ENCODE data around the gene SPATA2L. TPM values are rescaled to one million over a fixed set of nuclear protein-coding genes. Genes with fewer than 3 reads are reported as not detected.
"Not testable (repeated sequence)": the region's sequence is repeated elsewhere in the genome, so short reads cannot be mapped to it uniquely, and the experiment has no call there.

SPATA2L gene
- polyA plus RNA-seq, 4 donors, result 9.2 to 42.7 (median 24.9) TPM

GRCh38 chr16:89693289-89693731 is 8.2 kb downstream of the SPATA2L start:
- FAIRE-seq (no peak), DNase-seq (no peak)
- 87 to 93% (median 89%) methylated on average over 11 of the region's 11 CpGs for WGBS, 3 donors
- H3K4me3 ChIP-seq (ENCODE audit: low read depth in 1 of 3, low read length in 3 of 3), result no peak overlapping the region
- H3K27me3 ChIP-seq (ENCODE audit: control insufficient read depth in 3 of 3, insufficient read depth in 3 of 3, low read length in 3 of 3), result no peaks in the 10 kb centered on the region
- H3K9me3 ChIP-seq (ENCODE audit: control insufficient read depth in 2 of 2, insufficient read depth in 1 of 2, low read depth in 1 of 2, low read length in 1 of 2), result no peaks in the 10 kb centered on the region
- peaks cover 9 to 98% (median 14%) of the 10 kb centered on the region in 3 donors for H3K36me3 ChIP-seq (ENCODE audit: control insufficient read depth in 3 of 3, insufficient read depth in 2 of 3, low read depth in 1 of 3, low read length in 3 of 3)
- H3K4me1 ChIP-seq (ENCODE audit: control insufficient read depth in 3 of 3, insufficient read depth in 2 of 3, low read depth in 1 of 3, low read length in 2 of 3), result peaks cover 0 to 38% (median 2%) of the 10 kb centered on the region in 3 donors
- no peak overlapping the region for H3K27ac ChIP-seq (ENCODE audit: low read depth in 1 of 3, low read length in 2 of 3)

- H3K36me3 ChIP-seq (ENCODE audit: control insufficient read depth in 3 of 3, insufficient read depth in 2 of 3, low read depth in 1 of 3, low read length in 3 of 3), result peaks cover 4 to 87% (median 14%) of the 10 kb centered on the region in 3 donors
- FAIRE-seq, result no peak
- H3K9me3 ChIP-seq (ENCODE audit: control insufficient read depth in 2 of 2, insufficient read depth in 1 of 2, low read depth in 1 of 2, low read length in 1 of 2), result no peaks in the 10 kb centered on the region
Observed at GRCh38 chr16:89691986-89692569, 9.4 kb downstream of the SPATA2L start.

GRCh38 chr16:89691231-89691985 is 10.1 kb downstream of the SPATA2L start:
- peaks cover 4 to 81% (median 14%) of the 10 kb centered on the region in 3 donors for H3K36me3 ChIP-seq (ENCODE audit: control insufficient read depth in 3 of 3, insufficient read depth in 2 of 3, low read depth in 1 of 3, low read length in 3 of 3)
- peaks cover 5 to 46% (median 5%) of the 10 kb centered on the region in 3 donors for H3K4me1 ChIP-seq (ENCODE audit: control insufficient read depth in 3 of 3, insufficient read depth in 2 of 3, low read depth in 1 of 3, low read length in 2 of 3)
- H3K27ac ChIP-seq (ENCODE audit: low read depth in 1 of 3, low read length in 2 of 3), result no peak overlapping the region
- FAIRE-seq (no peak), DNase-seq (no peak)
- 93 to 96% (median 94%) methylated on average over 21 of the region's 21 CpGs for WGBS, 3 donors
- no peaks in the 10 kb centered on the region for H3K27me3 ChIP-seq (ENCODE audit: control insufficient read depth in 3 of 3, insufficient read depth in 3 of 3, low read length in 3 of 3)
- H3K9me3 ChIP-seq (ENCODE audit: control insufficient read depth in 2 of 2, insufficient read depth in 1 of 2, low read depth in 1 of 2, low read length in 1 of 2), result no peaks in the 10 kb centered on the region
- H3K4me3 ChIP-seq (ENCODE audit: low read depth in 1 of 3, low read length in 3 of 3), result no peak overlapping the region

More at GRCh38 chr16:89691986-89692569, 9.4 kb downstream of the SPATA2L start:
- H3K4me1 ChIP-seq (ENCODE audit: control insufficient read depth in 3 of 3, insufficient read depth in 2 of 3, low read depth in 1 of 3, low read length in 2 of 3), result peaks cover 5 to 46% (median 5%) of the 10 kb centered on the region in 3 donors
- 85 to 92% (median 91%) methylated on average over 13 of the region's 13 CpGs for WGBS, 3 donors
- no peak overlapping the region for H3K27ac ChIP-seq (ENCODE audit: low read depth in 1 of 3, low read length in 2 of 3)
- H3K27me3 ChIP-seq (ENCODE audit: control insufficient read depth in 3 of 3, insufficient read depth in 3 of 3, low read length in 3 of 3), result no peaks in the 10 kb centered on the region
- no peak for DNase-seq
- no peak overlapping the region for H3K4me3 ChIP-seq (ENCODE audit: low read depth in 1 of 3, low read length in 3 of 3)

- H3K4me1 ChIP-seq (ENCODE audit: control insufficient read depth in 3 of 3, insufficient read depth in 2 of 3, low read depth in 1 of 3, low read length in 2 of 3), result peaks cover 5 to 40% (median 5%) of the 10 kb centered on the region in 3 donors
- peaks cover 4 to 77% (median 14%) of the 10 kb centered on the region in 3 donors for H3K36me3 ChIP-seq (ENCODE audit: control insufficient read depth in 3 of 3, insufficient read depth in 2 of 3, low read depth in 1 of 3, low read length in 3 of 3)
- no peak overlapping the region for H3K27ac ChIP-seq (ENCODE audit: low read depth in 1 of 3, low read length in 2 of 3)
- 91 to 95% (median 93%) methylated on average over 15 to 16 of the region's 16 CpGs for WGBS, 3 donors
- no peak for FAIRE-seq
- H3K27me3 ChIP-seq (ENCODE audit: control insufficient read depth in 3 of 3, insufficient read depth in 3 of 3, low read length in 3 of 3), result no peaks in the 10 kb centered on the region
- no peak overlapping the region for H3K4me3 ChIP-seq (ENCODE audit: low read depth in 1 of 3, low read length in 3 of 3)
- DNase-seq, result no peak
- H3K9me3 ChIP-seq (ENCODE audit: control insufficient read depth in 2 of 2, insufficient read depth in 1 of 2, low read depth in 1 of 2, low read length in 1 of 2), result peaks cover 0 to 6% of the 10 kb centered on the region in 2 donors
Observed at GRCh38 chr16:89690392-89690901, 11.1 kb downstream of the SPATA2L start.

GRCh38 chr16:89689621-89690020 is 11.9 kb downstream of the SPATA2L start:
- H3K27ac ChIP-seq (ENCODE audit: low read depth in 1 of 3, low read length in 2 of 3); H3K4me3 ChIP-seq (ENCODE audit: low read depth in 1 of 3, low read length in 3 of 3); FAIRE-seq; H3K27me3 ChIP-seq (ENCODE audit: control insufficient read depth in 3 of 3, insufficient read depth in 3 of 3, low read length in 3 of 3); DNase-seq: not testable (repeated sequence)
- H3K4me1 ChIP-seq (ENCODE audit: control insufficient read depth in 3 of 3, insufficient read depth in 2 of 3, low read depth in 1 of 3, low read length in 2 of 3), result peaks cover 5 to 33% (median 5%) of the 10 kb centered on the region in 3 donors
- peaks cover 4 to 74% (median 14%) of the 10 kb centered on the region in 3 donors for H3K36me3 ChIP-seq (ENCODE audit: control insufficient read depth in 3 of 3, insufficient read depth in 2 of 3, low read depth in 1 of 3, low read length in 3 of 3)
- WGBS, 3 donors, result 89 to 94% (median 92%) methylated on average over 4 of the region's 4 CpGs
- peaks cover 0 to 14% of the 10 kb centered on the region in 2 donors for H3K9me3 ChIP-seq (ENCODE audit: control insufficient read depth in 2 of 2, insufficient read depth in 1 of 2, low read depth in 1 of 2, low read length in 1 of 2)

- 94 to 95% (median 95%) methylated on average over 13 of the region's 13 CpGs for WGBS, 3 donors
- Histone ChIP-seq H3K36me3 (ENCODE audit: control insufficient read depth in 3 of 3, insufficient read depth in 2 of 3, low read depth in 1 of 3, low read length in 3 of 3) (peaks cover 4 to 72% (median 14%) of the 10 kb centered on the region in 3 donors), H3K27me3 (ENCODE audit: control insufficient read depth in 3 of 3, insufficient read depth in 3 of 3, low read length in 3 of 3) (no peaks in the 10 kb centered on the region), H3K4me1 (ENCODE audit: control insufficient read depth in 3 of 3, insufficient read depth in 2 of 3, low read depth in 1 of 3, low read length in 2 of 3) (peaks cover 5 to 28% (median 5%) of the 10 kb centered on the region in 3 donors), H3K9me3 (ENCODE audit: control insufficient read depth in 2 of 2, insufficient read depth in 1 of 2, low read depth in 1 of 2, low read length in 1 of 2) (peaks cover 0 to 15% of the 10 kb centered on the region in 2 donors), H3K4me3 (ENCODE audit: low read depth in 1 of 3, low read length in 3 of 3) (no peak overlapping the region), H3K27ac (ENCODE audit: low read depth in 1 of 3, low read length in 2 of 3) (no peak overlapping the region)
- no peak for DNase-seq
- FAIRE-seq, result no peak
Observed at GRCh38 chr16:89689142-89689541, 12.4 kb downstream of the SPATA2L start.

GRCh38 chr16:89688395-89688794 is 13.1 kb downstream of the SPATA2L start:
- peaks cover 5 to 21% (median 5%) of the 10 kb centered on the region in 3 donors for H3K4me1 ChIP-seq (ENCODE audit: control insufficient read depth in 3 of 3, insufficient read depth in 2 of 3, low read depth in 1 of 3, low read length in 2 of 3)
- no peak for FAIRE-seq
- 64 to 84% (median 80%) methylated on average over 5 of the region's 5 CpGs for WGBS, 3 donors
- H3K4me3 ChIP-seq (ENCODE audit: low read depth in 1 of 3, low read length in 3 of 3), result no peak overlapping the region
- H3K27ac ChIP-seq (ENCODE audit: low read depth in 1 of 3, low read length in 2 of 3), result peak overlapping the region in 2 of 3 donors; percentile 36 to 93
- H3K36me3 ChIP-seq (ENCODE audit: control insufficient read depth in 3 of 3, insufficient read depth in 2 of 3, low read depth in 1 of 3, low read length in 3 of 3), result peaks cover 4 to 65% (median 11%) of the 10 kb centered on the region in 3 donors
- DNase-seq, result no peak
- H3K9me3 ChIP-seq (ENCODE audit: control insufficient read depth in 2 of 2, insufficient read depth in 1 of 2, low read depth in 1 of 2, low read length in 1 of 2), result peaks cover 0 to 15% of the 10 kb centered on the region in 2 donors
- H3K27me3 ChIP-seq (ENCODE audit: control insufficient read depth in 3 of 3, insufficient read depth in 3 of 3, low read length in 3 of 3), result no peaks in the 10 kb centered on the region

Measured in small intestine (tissue), 7 donors.